NCI-H510A (cell line): ENCODE data around the gene DBH.
A peak's percentile ranks its signal among the peaks of the same experiment; 100 is the strongest.

Experiments
- DNase-seq: peaks from one replicate; lab custom pipeline; 2025; lab: John Stamatoyannopoulos, UW

DBH gene

DNA sequence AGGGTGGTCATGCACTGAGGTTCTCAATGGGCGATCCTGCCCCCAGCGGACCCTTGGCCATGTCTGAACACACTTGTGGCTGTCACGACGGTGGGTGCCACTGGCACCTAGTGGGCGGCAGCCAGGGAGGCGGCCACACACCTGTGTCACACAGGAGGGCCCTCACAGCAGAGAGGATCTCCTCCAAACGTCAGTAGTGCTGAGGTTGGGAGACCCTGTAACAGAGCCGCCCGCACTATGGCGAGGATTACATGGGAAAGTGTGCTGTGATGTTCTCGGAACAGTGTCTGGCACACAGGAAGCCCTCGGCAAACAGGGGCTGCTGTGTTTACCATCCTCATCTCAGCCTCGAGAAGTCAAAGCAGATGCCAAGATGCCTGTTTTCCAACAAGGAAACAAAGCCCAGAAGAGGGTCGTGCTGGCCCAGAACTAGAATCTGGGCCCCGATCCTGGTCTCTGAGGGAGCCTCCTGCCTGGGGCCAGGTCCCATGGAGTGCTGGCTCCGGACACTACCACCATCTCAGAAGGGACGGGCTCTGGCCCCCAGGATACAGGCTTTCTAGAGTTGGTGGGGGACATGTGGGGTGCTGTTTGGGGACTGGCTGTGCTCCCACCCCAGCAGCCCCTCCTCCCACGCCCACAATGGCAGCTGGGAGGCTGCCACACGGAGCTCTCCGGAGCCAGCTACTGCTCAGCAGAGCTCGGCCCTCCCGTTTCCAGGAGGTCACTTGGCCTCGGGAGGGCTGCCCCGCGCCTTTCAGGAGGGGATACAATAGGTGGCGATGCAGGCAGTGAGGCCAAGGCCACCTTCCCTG lies 48.2 kb downstream of the DBH start:
- no peak for DNase-seq

DNA sequence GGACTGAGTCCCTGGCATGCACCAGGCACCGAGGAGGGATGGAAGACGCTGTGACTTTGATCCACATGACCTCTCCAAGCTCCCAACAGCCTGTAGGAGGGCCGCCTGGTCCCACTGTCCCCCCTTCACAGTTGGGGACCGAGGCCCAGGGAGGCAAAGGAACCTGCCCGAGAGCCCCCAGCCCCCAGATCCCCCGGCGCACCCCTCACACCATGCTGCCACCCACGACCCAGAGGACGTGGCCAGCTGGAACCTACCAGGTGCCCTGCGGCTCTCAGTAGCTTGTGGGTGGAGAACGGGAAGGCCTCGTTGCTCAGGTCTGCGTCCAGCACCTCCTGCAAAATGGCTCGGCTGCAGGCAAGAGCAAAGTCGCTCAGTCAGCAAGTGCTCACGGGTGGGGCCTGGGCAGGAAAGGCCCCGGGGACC lies 48.8 kb downstream of the DBH start:
- DNase-seq = no peak

- no peak for DNase-seq
Observed at GRCh38 chr9:133685653-133686609, 49.8 kb downstream of the DBH start.

GRCh38 chr9:133686642-133687575 lies 50.7 kb downstream of the DBH start:
- DNase-seq = peak; percentile 20

DNA sequence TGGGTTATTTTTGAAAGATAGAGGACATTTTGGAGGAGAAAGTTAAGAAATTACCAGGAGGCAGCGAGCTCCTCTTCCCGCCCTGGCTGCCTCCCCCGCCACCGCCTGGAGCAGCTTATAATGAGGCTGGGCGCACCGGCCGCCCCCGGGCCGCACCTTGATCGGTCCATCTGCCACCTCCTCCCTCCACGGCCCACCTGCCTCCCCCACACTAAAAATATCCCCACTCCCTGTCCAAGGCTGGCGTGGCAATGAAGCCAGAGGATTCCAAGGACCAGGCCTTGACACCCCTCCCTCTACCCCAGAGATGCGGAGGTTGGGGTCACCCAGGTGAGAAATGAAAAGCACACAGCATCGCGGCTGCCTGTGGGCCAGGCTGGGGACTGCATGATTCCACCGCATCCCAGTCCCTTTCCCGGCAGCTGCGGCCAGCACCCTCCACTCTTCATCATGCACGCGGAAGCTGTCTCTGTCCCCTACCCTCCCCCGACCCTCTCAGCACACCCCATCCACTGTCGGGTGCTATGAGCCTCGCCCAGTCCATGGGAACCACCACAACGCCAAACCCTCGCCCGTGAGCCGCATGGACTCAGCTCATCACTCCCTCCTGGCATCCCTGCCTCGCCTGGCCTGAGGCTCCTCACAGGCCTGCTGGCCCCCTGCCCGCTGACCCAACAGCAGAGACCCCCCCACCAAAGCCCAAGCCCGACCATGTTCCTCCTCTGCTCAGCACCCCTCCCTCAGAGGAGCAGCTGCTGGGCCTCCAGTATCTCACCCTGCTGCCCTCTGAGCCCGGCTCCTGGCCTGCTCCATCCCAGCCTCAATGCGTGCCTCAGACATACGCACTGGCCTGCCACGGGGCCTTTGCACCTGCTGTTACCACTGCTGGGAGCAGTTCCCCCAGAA lies 51.9 kb downstream of the DBH start:
- no peak for DNase-seq

DNA sequence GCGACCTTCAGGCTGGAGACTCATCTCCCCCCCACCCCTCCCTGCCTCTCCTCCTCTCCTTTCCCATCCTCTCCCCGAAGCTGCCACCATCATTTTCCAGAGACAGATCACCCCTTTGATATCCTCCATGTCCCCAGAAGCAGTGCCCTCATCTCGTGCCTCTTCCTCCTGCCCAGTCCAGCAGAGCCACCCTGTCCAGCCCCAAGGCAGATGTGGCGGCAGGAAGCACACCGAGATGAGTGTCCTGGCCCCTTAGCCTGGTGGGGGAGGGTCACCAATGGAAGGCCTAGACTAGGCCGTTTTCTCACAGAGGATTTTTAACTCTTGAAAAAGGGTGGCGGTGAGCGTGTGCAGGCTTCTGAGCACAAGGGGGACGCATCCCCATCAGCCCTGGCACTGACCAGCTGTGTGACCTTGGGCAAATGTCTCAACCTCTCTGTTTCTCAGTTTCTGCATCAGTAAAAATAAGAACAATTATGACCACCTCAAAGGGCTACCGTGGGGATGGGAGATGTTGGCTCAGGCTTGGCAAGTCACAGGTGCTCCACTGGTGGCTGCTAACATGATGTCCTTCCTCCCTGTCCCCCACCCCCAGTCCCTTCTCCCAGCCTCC lies 53.1 kb downstream of the DBH start:
- DNase-seq = no peak

- DNase-seq = no peak
Observed at GRCh38 chr9:133690081-133690561, 54.0 kb downstream of the DBH start.

DNA sequence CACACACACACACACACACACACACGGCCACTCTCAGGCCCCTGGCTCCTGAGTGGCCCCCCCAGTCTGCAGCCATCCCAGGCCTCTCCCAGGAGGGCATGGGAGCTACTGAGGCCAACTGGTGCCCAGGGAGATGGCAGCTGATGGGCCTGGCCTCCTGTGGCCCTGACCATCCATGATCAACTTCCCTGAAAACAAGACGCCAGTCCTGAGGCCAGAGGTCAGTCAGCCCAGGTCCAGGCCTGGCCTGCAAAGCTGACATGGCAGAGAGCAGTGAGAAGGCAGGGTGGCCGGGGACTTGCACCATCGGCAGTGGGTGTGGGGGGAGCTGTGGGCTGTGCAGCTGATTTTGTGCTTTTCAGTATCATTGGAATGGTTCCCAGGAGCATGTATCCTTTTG lies 55.0 kb downstream of the DBH start:
- no peak for DNase-seq

- DNase-seq = no peak
Observed at GRCh38 chr9:133691626-133692363, 55.6 kb downstream of the DBH start.

GRCh38 chr9:133692364-133692985 lies 56.3 kb downstream of the DBH start:
- DNase-seq = no peak

GRCh38 chr9:133693116-133693515 lies 57.0 kb downstream of the DBH start:
- DNase-seq = no peak

DNA sequence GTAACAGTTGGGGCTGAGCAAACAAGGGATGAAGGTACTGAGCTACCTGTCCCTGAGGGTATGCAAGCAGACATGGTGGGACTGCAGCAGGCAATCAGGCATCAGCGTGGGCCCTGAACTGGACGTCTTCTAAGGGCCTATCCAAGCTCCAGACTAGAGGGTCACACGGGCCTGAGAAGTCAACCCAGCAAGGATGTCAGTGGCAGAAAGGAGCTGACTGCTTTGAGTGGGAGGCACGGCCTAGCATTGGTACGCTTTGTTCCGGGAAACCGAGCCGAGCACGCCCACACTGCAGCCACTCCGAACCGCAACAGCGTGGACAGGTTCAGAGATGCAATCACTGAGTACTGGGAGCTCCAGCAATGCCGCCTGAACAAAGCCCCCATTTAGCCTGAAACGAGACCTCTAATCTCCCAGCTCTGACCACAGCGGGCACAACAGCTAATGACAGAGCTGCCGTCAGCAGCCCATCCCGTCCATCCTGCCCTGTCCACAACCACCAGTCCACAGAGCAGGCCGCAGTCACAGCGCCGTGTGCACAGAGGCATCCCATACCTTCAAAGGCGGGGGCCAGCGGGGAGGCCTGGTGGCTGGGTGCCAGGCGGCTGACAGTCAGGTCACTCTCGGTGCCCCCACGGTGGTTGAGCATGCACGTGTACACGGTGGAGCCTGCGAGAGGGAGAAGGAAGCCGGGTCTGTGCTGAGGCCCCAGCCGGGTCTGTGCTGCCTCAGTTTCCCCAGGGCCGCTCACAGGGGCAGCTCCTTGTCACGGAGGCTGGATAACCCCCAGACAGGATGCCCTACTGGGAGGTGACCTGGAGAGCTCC lies 57.8 kb downstream of the DBH start:
- DNase-seq = no peak

DNA sequence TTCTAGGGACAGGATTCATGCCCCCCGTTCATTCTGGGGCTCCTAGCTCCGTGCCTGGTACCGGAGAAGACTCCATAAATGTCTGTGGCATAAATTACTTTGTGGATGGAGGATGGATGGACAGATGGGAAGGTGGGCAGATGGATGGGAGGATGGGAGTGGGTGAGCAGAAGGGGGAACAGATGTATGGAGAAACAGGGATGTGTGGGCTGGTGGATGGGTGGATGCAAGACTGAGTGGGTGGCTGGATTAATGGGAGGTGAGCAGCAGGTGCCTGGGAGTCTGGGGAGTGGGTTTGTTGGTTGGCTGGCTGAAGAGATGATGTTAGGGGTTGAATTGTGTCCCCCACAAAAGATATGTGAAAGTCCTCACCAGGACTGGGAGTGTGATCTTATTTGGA lies 58.5 kb downstream of the DBH start:
- no peak for DNase-seq

DNA sequence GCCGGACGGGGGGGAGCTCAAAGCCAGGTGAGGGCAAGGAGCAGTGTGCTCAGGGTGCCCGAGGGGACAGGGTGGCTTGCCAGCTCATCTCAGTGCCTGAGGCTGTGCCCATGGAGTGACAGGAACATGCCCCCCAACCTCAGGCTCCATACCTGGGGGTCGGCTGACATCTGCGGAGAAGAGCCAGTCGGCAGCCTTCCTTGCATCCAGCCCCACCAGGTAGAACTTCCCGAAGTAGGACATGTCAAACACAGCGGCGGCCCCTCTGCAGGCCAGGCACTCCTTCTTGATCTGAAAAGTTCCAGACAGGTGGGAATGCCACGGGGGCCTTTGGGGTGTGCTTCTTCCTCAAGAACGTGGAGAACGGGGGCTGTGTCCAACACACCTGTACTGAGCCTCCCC lies 59.9 kb downstream of the DBH start:
- DNase-seq = no peak

- no peak for DNase-seq
Observed at GRCh38 chr9:133699546-133699945, 63.4 kb downstream of the DBH start.

DNA sequence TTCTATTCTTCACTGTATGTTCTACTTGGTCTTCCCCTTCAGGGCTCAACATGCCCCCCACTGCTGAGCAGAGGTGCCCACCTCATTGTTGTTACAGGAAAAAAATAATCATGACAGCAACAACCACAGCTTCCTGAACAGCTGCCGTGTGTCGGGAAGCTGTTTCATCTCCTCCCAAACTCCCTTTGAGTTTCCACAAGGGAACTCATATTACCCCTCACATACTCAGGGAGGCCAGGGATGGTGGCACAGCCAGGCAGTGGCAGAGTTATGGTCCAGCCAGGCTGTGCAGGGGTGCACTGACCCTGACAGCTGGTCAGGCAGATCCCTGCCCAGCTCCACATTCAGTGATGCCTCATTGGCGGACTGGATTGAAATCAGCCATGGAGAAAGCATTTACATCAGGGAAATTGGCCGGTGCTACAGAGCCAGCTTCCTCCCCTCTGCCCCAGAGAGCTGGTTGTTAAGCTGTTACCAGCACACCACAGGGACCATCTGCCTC lies 64.7 kb downstream of the DBH start:
- DNase-seq = no peak

GRCh38 chr9:133701321-133701980 lies 65.3 kb downstream of the DBH start:
- DNase-seq = no peak
